K562 (cell line): ENCODE results near the gene DPM1. TPM values are rescaled to one million over a fixed set of nuclear protein-coding genes. Genes with fewer than 3 reads are reported as not detected.
A peak's percentile ranks its signal among the peaks of the same experiment; 100 is the strongest.

Experiments
- CTBP1 ChIP-seq: fragments of 450-650 bp; IDR thresholded peaks from 2 replicates; pipeline ENCODE4 v1.6.1; 2016; ENCODE audit warnings: borderline replicate concordance
- HSF4 ChIP-seq: fragments of 250-450 bp; sonication (Bioruptor Pico); IDR thresholded peaks from 2 replicates; pipeline ENCODE4 v2.1.2; 2022; ENCODE audit warnings: mild to moderate bottlenecking, moderate library complexity, borderline replicate concordance
- KDM1A ChIP-seq, 2 experiments: fragments of 450-650 bp; IDR thresholded peaks; 2 replicates each; pipeline ENCODE4 v1.6.1; 2016; ENCODE audit warnings: mild to moderate bottlenecking in 2 of 2
- KDM4B ChIP-seq, 2 experiments: fragments of 450-650 bp in 1 of 2; sonication (generic) in 1 of 2; IDR thresholded peaks; 2 replicates each; pipeline ENCODE4 v1.6.1; 2016 to 2017; ENCODE audit warnings: borderline replicate concordance in 2 of 2, antibody characterized with exemption in 1 of 2, low read depth in 1 of 2, mild to moderate bottlenecking in 1 of 2
- KLF6 ChIP-seq: fragments of 250-450 bp; sonication (Bioruptor Pico); IDR thresholded peaks from 2 replicates; pipeline ENCODE4 v1.4.0; 2020; ENCODE audit warnings: mild to moderate bottlenecking, moderate library complexity, borderline replicate concordance
- MYBL2 ChIP-seq, 2 experiments: fragments of 450-650 bp in 1 of 2; sonication (generic) in 1 of 2; formaldehyde crosslinking in 1 of 2; IDR thresholded peaks; 2 replicates each; pipeline versions ENCODE4 v1.6.1 to v1.8.1; 2017 to 2022; ENCODE audit warnings: borderline replicate concordance in 1 of 2, inconsistent platforms in 1 of 2, low read depth in 1 of 2, mild to moderate bottlenecking in 1 of 2, missing genetic modification reagents in 1 of 2, moderate library complexity in 1 of 2
- NR3C1 ChIP-seq: sonication (generic); formaldehyde crosslinking; IDR thresholded peaks from 2 replicates; pipeline ENCODE4 v1.8.1; 2022; ENCODE audit warnings: missing genetic modification reagents
- SAFB ChIP-seq: fragments of 200-400 bp; formaldehyde crosslinking; IDR thresholded peaks from 2 replicates; pipeline ENCODE4 v1.6.1; 2017; ENCODE audit warnings: low read depth, low read length, borderline replicate concordance
- SMAD3 ChIP-seq: fragments of 450-650 bp; formaldehyde crosslinking; conservative IDR thresholded peaks from 2 replicates; pipeline ENCODE4 v1.4.0; 2020; ENCODE audit warnings: mild to moderate bottlenecking
- SP2 ChIP-seq: IDR thresholded peaks from 2 replicates; pipeline ENCODE4 v1.6.1; 2011; ENCODE audit warnings: mild to moderate bottlenecking, low read depth, low read length, moderate library complexity; ENCODE audit not compliant: poor library complexity, severe bottlenecking; ENCODE audit errors: extremely low read depth
- TSC22D4 ChIP-seq: fragments of 450-650 bp; IDR thresholded peaks from 2 replicates; pipeline ENCODE4 v1.6.1; 2016; ENCODE audit warnings: missing genetic modification characterization, missing biosample characterization, control low read depth
- ZBTB7A ChIP-seq: IDR thresholded peaks from 2 replicates; pipeline ENCODE4 v1.6.1; 2011; ENCODE audit warnings: low read depth, mild to moderate bottlenecking, low read length, moderate library complexity, borderline replicate concordance; ENCODE audit not compliant: control insufficient read depth
- ZFP30 ChIP-seq: fragments of 250-450 bp; sonication (Bioruptor Pico); IDR thresholded peaks from 2 replicates; pipeline ENCODE4 v1.8.0; 2022; ENCODE audit warnings: moderate library complexity, mild to moderate bottlenecking, inconsistent platforms, borderline replicate concordance
- ZNF24 ChIP-seq: fragments of 450-650 bp; IDR thresholded peaks from 2 replicates; pipeline ENCODE4 v1.6.1; 2016
- ZNF584 ChIP-seq: fragments of 200-800 bp; sonication (Bioruptor generic); IDR thresholded peaks from 2 replicates; pipeline ENCODE4 v1.6.1; 2016; ENCODE audit warnings: low read depth, mild to moderate bottlenecking, missing genetic modification characterization, missing compliant biosample characterization
- ZNF717 ChIP-seq: fragments of 250-450 bp; sonication (Bioruptor Pico); IDR thresholded peaks from 2 replicates; pipeline ENCODE4 v1.5.0; 2021
- polyA plus RNA-seq, 8 experiments: library from polyadenylated mRNA; depleted of rRNA in 4 of 8; stranded (reverse) in 5 of 8; unstranded in 3 of 8; fragments of >200 nt; fragmentation: Nextera tagmentation in 2 of 8; fragmentation: Illumina TruSeq in 1 of 8; extraction: Ambion mirVana in 2 of 8; extraction: Trizol in 1 of 8; gene quantifications; 2 replicates each; pipeline versions ENCODE4 v1.2.1 to v1.2.3, GENCODE V29; 2011 to 2014; ENCODE audit warnings: inconsistent platforms in 1 of 8, missing spikeins in 1 of 8
- total RNA-seq, 7 experiments: library from RNA; depleted of rRNA in 6 of 7; stranded (reverse); fragments of >200 nt in 6 of 7; fragmentation: Illumina TruSeq in 2 of 7; extraction: Trizol in 2 of 7; gene quantifications; 2 replicates each; pipeline versions ENCODE4 v1.2.1 to v1.2.3, GENCODE V29; 2011 to 2021; ENCODE audit warnings: low replicate concordance in 1 of 7
- TF ChIP-seq, protein P1 (sequence below): fragments of 450-650 bp; IDR thresholded peaks from 2 replicates; pipeline ENCODE4 v1.6.1; 2016; ENCODE audit warnings: mild to moderate bottlenecking
- TF ChIP-seq, protein P2 (sequence below): sonication (generic); formaldehyde crosslinking; IDR thresholded peaks from 2 replicates; pipeline ENCODE4 v1.8.1; 2023; ENCODE audit warnings: missing genetic modification reagents, mild to moderate bottlenecking, borderline replicate concordance
- TF ChIP-seq, protein P3 (sequence below): fragments of 450-650 bp; formaldehyde crosslinking; IDR thresholded peaks from 2 replicates; pipeline ENCODE4 v1.4.0; 2020; ENCODE audit warnings: mild to moderate bottlenecking

DPM1 gene
- total and polyA plus RNA-seq, 9 of the 15 experiments (the other 6 are each of a cell fraction or from before 2014, with no cell fraction given), result 75.2 to 190 (median 153) TPM

DNA sequence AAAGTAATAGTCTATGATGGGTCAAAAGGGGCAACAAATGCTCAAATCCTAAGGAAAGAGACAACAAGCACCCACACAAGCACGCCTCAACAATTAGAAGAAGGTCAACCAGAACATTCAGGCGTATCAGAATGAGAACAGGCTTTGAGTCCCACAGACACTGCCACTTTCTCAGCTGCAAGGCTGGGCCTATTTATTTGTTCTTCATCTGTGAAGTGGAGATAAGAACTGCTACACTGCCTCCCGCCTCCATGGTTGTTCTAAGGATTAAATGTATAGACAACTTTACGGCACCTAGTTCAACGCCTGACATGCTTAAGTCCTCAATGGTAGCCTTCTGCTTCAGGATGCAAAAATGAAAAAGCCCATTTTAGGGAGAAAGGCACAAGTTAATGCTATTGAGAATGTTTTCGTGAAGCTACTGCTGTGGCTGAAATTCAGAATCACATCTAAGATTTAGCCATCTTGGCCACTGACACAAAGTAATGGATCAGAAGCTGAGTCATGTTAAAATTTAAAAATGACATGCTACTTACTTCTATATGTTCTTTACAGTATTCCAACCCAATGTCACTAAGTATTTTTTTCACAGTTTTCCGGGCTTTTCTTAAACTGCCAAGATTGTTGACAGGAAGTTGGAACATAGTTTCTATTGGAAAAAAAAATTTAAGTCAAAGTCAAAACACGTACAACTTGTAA, 54.8 kb downstream of the DPM1 start (continued):
- TF ChIP-seq NR3C1 (CRISPR knock-in tag), result no peak
- TF ChIP-seq, protein P1, sequence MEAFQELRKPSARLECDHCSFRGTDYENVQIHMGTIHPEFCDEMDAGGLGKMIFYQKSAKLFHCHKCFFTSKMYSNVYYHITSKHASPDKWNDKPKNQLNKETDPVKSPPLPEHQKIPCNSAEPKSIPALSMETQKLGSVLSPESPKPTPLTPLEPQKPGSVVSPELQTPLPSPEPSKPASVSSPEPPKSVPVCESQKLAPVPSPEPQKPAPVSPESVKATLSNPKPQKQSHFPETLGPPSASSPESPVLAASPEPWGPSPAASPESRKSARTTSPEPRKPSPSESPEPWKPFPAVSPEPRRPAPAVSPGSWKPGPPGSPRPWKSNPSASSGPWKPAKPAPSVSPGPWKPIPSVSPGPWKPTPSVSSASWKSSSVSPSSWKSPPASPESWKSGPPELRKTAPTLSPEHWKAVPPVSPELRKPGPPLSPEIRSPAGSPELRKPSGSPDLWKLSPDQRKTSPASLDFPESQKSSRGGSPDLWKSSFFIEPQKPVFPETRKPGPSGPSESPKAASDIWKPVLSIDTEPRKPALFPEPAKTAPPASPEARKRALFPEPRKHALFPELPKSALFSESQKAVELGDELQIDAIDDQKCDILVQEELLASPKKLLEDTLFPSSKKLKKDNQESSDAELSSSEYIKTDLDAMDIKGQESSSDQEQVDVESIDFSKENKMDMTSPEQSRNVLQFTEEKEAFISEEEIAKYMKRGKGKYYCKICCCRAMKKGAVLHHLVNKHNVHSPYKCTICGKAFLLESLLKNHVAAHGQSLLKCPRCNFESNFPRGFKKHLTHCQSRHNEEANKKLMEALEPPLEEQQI, result peak; percentile 75
- TF ChIP-seq HSF4 (CRISPR knock-in tag), result no peak
- TF ChIP-seq TSC22D4 (tag), result no peak
- no peak for TF ChIP-seq ZNF24
- no peak for TF ChIP-seq KDM4B (IDR thresholded peaks at IDR 0.05; ENCODE audit: borderline replicate concordance in 2 of 2, low read depth in 1 of 2)
- TF ChIP-seq MYBL2 (IDR thresholded peaks at IDR 0.05; ENCODE audit: low read depth), result peak; percentile 14; the same call in 1 of the 2 replicates
- TF ChIP-seq MYBL2 (CRISPR knock-in tag; IDR thresholded peaks at IDR 0.05; ENCODE audit: borderline replicate concordance), result no peak
- TF ChIP-seq, protein P2, sequence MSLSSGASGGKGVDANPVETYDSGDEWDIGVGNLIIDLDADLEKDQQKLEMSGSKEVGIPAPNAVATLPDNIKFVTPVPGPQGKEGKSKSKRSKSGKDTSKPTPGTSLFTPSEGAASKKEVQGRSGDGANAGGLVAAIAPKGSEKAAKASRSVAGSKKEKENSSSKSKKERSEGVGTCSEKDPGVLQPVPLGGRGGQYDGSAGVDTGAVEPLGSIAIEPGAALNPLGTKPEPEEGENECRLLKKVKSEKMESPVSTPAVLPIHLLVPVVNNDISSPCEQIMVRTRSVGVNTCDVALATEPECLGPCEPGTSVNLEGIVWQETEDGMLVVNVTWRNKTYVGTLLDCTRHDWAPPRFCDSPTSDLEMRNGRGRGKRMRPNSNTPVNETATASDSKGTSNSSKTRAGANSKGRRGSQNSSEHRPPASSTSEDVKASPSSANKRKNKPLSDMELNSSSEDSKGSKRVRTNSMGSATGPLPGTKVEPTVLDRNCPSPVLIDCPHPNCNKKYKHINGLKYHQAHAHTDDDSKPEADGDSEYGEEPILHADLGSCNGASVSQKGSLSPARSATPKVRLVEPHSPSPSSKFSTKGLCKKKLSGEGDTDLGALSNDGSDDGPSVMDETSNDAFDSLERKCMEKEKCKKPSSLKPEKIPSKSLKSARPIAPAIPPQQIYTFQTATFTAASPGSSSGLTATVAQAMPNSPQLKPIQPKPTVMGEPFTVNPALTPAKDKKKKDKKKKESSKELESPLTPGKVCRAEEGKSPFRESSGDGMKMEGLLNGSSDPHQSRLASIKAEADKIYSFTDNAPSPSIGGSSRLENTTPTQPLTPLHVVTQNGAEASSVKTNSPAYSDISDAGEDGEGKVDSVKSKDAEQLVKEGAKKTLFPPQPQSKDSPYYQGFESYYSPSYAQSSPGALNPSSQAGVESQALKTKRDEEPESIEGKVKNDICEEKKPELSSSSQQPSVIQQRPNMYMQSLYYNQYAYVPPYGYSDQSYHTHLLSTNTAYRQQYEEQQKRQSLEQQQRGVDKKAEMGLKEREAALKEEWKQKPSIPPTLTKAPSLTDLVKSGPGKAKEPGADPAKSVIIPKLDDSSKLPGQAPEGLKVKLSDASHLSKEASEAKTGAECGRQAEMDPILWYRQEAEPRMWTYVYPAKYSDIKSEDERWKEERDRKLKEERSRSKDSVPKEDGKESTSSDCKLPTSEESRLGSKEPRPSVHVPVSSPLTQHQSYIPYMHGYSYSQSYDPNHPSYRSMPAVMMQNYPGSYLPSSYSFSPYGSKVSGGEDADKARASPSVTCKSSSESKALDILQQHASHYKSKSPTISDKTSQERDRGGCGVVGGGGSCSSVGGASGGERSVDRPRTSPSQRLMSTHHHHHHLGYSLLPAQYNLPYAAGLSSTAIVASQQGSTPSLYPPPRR (CRISPR knock-in tag), result no peak
- TF ChIP-seq KLF6 (CRISPR knock-in tag), result no peak
- TF ChIP-seq, protein P3, sequence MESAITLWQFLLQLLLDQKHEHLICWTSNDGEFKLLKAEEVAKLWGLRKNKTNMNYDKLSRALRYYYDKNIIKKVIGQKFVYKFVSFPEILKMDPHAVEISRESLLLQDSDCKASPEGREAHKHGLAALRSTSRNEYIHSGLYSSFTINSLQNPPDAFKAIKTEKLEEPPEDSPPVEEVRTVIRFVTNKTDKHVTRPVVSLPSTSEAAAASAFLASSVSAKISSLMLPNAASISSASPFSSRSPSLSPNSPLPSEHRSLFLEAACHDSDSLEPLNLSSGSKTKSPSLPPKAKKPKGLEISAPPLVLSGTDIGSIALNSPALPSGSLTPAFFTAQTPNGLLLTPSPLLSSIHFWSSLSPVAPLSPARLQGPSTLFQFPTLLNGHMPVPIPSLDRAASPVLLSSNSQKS, result no peak
- no peak for TF ChIP-seq SP2
- TF ChIP-seq KDM1A (IDR thresholded peaks at IDR 0.05), result peak; percentile 90 to 92
- TF ChIP-seq ZFP30 (CRISPR knock-in tag), result no peak
- TF ChIP-seq ZNF584, result 0 out of 2 replicates have a peak, but pooled peaks have one; percentile 31
- no peak for TF ChIP-seq SMAD3 (CRISPR knock-in tag)
- TF ChIP-seq ZBTB7A, result no peak
- TF ChIP-seq CTBP1, result peak; percentile 51; the same call in 1 of the 2 replicates
- TF ChIP-seq SAFB, result no peak
- no peak for TF ChIP-seq ZNF717
